Adipose tissue (tissue), 3 donors: ENCODE measurements around the gene SVIP. TPM values are rescaled to one million over a fixed set of nuclear protein-coding genes. Genes with fewer than 3 reads are reported as not detected.

Experiments used
- H3K27ac ChIP-seq: one replicate; pipeline ENCODE4 v1.5.1; 2013; ENCODE audit warnings: low read depth, low read length
- WGBS, 3 donors: extraction: QIAGEN DNeasy Blood & Tissue Kit; methylation state at CpG; one replicate each; pipeline ENCODE4 v1.1.7; 2013; 5-methylcytosine and 5-hydroxymethylcytosine counted together
- polyA plus RNA-seq, 3 donors: library from polyadenylated mRNA; stranded (reverse); fragments of 200-250 nt; gene quantifications; one replicate each; pipeline ENCODE4 v1.2.3, GENCODE V29; 2013
- donor health status: healthy with polysubstance abuse.
- donor health status: Bipolar disorder and iron deficiency.
- donor health status: healthy.

Gene SVIP
- 1 to 10 TPM; 4.3 to 7.1 (median 5.2) TPM for polyA plus RNA-seq

- WGBS, 3 donors, result 0% methylated on average over 74 to 79 of the region's 79 CpGs
These were observed at the start of gene SVIP for GRCh38 chr11:22829231-22830081. TSS of gene SVIP (minus strand) at chr11:22829801. CDS start at chr11:22829748, 53 bp downstream.

GRCh38 chr11:22878604-22879003, 49.0 kb upstream of the SVIP start:
- H3K27ac ChIP-seq, result no peak overlapping the region

More at GRCh38 chr11:22829231-22830081, at the start of gene SVIP:
- no peak within 1 kb of the TSS for H3K27ac ChIP-seq

GRCh38 chr11:22878039-22878438, 48.4 kb upstream of the SVIP start:
- no peak overlapping the region for H3K27ac ChIP-seq

- WGBS, 3 donors, result 2 to 7% (median 3%) methylated on average over 2 of the region's 2 CpGs
- H3K27ac ChIP-seq, result no peak overlapping the region
These were observed 46.4 kb upstream of the SVIP start for GRCh38 chr11:22875869-22876473.

- WGBS, 3 donors, result 78 to 90% (median 86%) methylated on average over 3 of the region's 3 CpGs
- H3K27ac ChIP-seq, result no peak overlapping the region
These were observed 39.7 kb upstream of the SVIP start for GRCh38 chr11:22869325-22869724.

- H3K27ac ChIP-seq, result no peak within 1 kb of the TSS
- WGBS, 3 donors, result 94 to 100% (median 99%) methylated on average over 4 of the region's 4 CpGs
These were observed 30.6 kb upstream of the SVIP start, which contains the start of gene CCDC179 for GRCh38 chr11:22860241-22860640. TSS of gene CCDC179 (minus strand) at chr11:22860474. CDS start at chr11:22860421, 53 bp downstream.

GRCh38 chr11:22859756-22860155, 30.2 kb upstream of the SVIP start:
- WGBS, 3 donors, result 75 to 89% (median 89%) methylated on average over 6 of the region's 6 CpGs
- no peak overlapping the region for H3K27ac ChIP-seq

- no peak overlapping the region for H3K27ac ChIP-seq
These were observed 21.9 kb upstream of the SVIP start for GRCh38 chr11:22851477-22851876.

GRCh38 chr11:22846726-22847125, 17.1 kb upstream of the SVIP start:
- 87 to 90% (median 89%) methylated on average over 1 of the region's 1 CpG for WGBS, 3 donors

GRCh38 chr11:22832315-22833015, 2.9 kb upstream of the SVIP start:
- no peak overlapping the region for H3K27ac ChIP-seq
- WGBS, 3 donors, result 63 to 83% (median 76%) methylated on average over 3 of the region's 3 CpGs

More at GRCh38 chr11:22846726-22847125, 17.1 kb upstream of the SVIP start:
- H3K27ac ChIP-seq, result no peak overlapping the region

GRCh38 chr11:22830082-22830414, 447 bp upstream of the SVIP start:
- no peak overlapping the region for H3K27ac ChIP-seq
- WGBS, 3 donors, result 6 to 14% (median 13%) methylated on average over 4 of the region's 4 CpGs

- WGBS, 3 donors, result 44 to 59% (median 52%) methylated on average over 6 of the region's 6 CpGs
- H3K27ac ChIP-seq, result no peak overlapping the region
These were observed 1.2 kb downstream of the SVIP start for GRCh38 chr11:22828373-22828772.

GRCh38 chr11:22822203-22822602, 7.4 kb downstream of the SVIP start:
- WGBS, 3 donors, result 91 to 96% (median 91%) methylated on average over 2 of the region's 2 CpGs
- H3K27ac ChIP-seq, result no peak overlapping the region

GRCh38 chr11:22809893-22810292, 19.7 kb downstream of the SVIP start:
- 80 to 95% (median 87%) methylated on average over 3 of the region's 3 CpGs for WGBS, 3 donors
- H3K27ac ChIP-seq, result no peak overlapping the region

- H3K27ac ChIP-seq, result no peak overlapping the region
- WGBS, 3 donors, result 78 to 91% (median 80%) methylated on average over 3 of the region's 3 CpGs
These were observed 20.9 kb downstream of the SVIP start for GRCh38 chr11:22808571-22809197.

- 71 to 88% (median 79%) methylated on average over 2 of the region's 2 CpGs for WGBS, 3 donors
- no peak overlapping the region for H3K27ac ChIP-seq
These were observed 21.6 kb downstream of the SVIP start for GRCh38 chr11:22807855-22808570.

GRCh38 chr11:22807391-22807790, 22.2 kb downstream of the SVIP start:
- 70 to 85% (median 74%) methylated on average over 2 of the region's 2 CpGs for WGBS, 3 donors
- no peak overlapping the region for H3K27ac ChIP-seq

GRCh38 chr11:22802861-22803260, 26.7 kb downstream of the SVIP start:
- H3K27ac ChIP-seq, result no peak overlapping the region
- 83 to 96% (median 87%) methylated on average over 4 of the region's 4 CpGs for WGBS, 3 donors
